Measurements from ENCODE around the gene PPFIA4.

The PPFIA4 gene

DNA sequence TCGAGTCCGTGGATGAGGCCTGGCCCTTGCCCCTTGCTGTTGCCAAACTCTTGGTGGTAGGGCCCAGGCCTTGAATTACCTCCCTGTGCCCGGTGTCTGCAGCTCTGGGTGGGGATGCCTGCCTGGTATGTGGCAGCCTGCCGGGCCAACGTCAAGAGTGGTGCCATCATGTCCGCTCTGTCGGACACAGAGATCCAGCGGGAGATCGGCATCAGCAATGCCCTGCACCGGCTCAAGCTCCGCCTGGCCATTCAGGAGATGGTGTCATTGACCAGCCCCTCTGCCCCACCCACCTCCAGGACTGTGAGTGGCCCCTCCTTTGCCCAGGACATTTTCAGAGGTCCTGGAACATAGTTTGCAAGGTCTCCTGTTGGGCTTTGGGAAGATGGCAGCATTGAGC, 33.8 kb downstream of the PPFIA4 start:
- no peak for DNase-seq

GRCh38 chr1:203063287-203063686, 37.0 kb downstream of the PPFIA4 start:
- no peak for DNase-seq

GRCh38 chr1:203065191-203065590, 38.9 kb downstream of the PPFIA4 start:
- DNase-seq = no peak

DNA sequence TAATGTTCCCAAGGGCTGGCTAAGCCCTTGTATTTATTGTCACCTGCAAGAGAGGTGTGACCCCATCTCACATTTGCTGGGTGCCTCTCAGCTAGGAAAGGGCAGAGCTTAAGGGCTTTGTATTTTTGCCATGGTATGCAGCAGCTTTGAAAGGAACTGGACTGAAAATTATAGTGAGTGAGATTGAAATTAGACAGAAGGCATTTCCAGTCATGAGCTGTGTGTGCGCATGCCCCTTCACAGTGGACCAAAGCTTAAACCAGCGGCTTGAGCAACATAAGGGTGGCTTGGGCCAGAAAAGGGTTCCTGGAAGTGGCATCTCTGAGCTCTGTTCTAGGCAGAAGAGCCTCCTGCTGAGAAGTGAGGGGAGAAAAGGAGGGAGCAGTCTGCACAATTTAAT, 39.7 kb downstream of the PPFIA4 start:
- no peak for DNase-seq

- no peak for DNase-seq
Measured at GRCh38 chr1:203066965-203067364, 40.7 kb downstream of the PPFIA4 start.

GRCh38 chr1:203069030-203069747, 42.9 kb downstream of the PPFIA4 start:
- no peak for DNase-seq

DNA sequence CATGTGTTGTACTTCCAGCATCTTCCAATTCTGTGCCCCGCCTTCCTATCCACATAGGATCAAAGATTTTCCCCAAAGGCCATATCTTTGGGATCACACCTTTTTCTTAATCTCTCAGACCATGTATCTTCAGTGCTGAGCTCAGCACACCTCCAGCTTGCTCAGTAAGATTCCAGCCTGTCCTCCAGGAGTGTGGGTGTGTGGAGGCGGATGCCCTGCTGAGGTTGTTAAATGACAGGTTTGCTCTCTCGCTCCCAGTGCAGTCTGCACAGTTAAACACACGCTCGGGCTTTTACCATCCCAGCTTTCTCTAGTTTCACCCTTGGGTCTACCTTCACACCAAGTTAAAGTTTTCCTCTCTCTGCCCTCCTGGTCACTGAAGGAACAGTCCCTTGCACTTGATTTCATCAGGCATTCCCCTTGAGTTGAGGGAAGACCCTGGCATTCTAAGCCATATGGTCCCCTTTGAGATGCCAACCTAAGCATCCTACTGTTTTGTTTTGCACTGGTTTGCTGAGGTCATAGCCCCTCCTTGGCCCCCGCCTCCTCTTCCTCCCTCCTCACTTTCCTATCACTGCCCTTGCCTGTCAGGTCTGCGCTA, 45.8 kb downstream of the PPFIA4 start:
- no peak for DNase-seq

DNA sequence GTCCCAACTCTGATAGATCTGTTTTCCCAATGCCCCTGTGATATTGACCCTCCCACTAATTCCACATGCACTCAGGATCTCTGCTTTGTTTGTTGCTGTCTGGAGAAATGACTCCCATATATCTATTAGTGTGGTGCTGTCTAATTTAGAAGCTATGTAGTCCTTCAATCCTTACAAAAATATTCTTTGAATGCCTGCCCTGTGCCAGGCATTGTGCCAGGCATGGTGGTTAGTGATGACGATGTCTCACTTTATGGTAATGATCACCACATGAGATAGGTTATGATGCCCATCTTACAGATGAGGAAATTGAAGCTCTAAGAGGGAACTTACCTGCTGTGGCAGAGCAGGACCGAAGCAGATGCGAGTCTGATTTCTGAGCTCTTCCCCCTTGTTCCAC, 46.6 kb downstream of the PPFIA4 start:
- DNase-seq = no peak

GRCh38 chr1:203073469-203073868, 47.2 kb downstream of the PPFIA4 start:
- no peak for DNase-seq

DNA sequence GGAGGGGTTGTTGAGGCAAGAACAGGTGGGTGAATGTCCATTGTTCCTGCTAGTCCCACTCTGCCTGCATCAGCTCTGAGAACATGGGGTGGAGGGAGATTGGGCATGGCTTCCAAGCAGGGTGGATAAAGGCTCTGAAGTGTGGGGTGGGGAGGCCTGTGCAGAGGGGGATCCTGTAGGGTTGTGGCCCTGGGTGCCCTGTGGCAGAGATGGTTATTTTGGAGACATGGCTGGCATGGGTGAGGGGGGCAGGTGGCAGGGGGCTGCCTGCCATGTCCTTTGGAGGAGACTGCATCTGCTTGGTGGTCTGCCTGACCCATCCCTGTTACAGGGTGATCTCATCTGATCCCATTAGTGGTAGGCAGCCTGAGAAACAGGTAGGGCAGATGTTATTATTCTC, 48.3 kb downstream of the PPFIA4 start:
- no peak for DNase-seq

DNA sequence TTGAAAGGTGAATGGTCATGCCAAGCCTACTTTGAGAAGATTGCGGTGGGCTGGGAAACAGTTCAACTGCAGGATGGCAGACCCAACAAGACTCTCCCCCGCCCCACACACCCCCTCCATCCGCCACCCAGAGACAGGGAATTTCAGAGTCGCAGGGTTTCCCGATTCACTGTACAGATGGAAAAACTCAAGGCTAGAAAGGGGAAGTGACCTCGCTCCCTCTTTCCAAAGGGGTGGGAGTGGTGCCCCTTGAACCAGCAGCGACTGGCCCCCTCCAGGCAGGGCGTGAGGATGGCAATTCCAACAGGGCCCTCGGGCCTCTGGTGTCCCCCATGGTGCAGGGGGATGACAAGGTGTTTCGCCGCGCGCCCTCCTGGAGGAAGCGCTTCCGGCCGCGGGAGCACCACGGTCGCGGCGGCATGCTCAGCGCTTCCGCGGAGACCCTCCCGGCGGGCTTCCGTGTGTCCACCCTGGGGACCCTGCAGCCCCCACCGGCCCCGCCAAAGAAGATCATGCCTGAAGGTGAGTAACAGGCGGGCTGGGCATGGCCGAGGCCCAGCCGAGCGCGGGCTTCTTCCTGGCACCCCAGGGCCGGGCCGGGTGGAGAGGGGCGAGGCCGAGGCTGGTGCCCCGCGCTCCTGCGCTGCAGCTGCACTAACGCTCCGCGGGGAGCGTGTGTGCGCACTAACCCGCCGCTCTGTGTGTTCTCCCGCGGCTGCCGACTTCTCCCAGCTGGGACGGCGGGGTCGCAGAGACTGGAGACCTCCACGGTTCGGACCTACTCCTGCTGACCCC, 49.1 kb downstream of the PPFIA4 start:
- no peak for DNase-seq

GRCh38 chr1:203076031-203076511, 49.8 kb downstream of the PPFIA4 start:
- no peak for DNase-seq

DNA sequence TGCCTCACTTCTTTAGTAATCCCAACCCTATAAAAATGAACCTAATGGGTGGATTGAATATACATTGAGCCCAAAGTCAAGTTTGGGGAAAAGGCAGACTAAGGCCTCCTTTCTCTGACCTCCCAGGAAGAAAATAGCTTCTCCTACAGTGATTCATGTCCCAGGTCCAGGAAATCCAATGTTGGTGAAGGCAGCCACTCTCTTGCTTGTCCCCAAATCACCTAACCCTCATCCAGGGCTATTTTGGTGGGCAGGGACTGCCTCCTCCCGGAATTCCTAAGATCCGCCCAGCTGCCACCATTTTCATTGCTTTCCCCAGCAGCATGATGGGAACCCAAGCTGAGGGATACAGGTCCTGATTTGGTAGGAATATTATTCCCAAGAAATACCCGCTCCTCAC, 51.1 kb downstream of the PPFIA4 start:
- DNase-seq = no peak

GRCh38 chr1:203077956-203078355, 51.7 kb downstream of the PPFIA4 start:
- DNase-seq = no peak

GRCh38 chr1:203078478-203078877, 52.2 kb downstream of the PPFIA4 start:
- no peak for DNase-seq

- DNase-seq = no peak
Measured at GRCh38 chr1:203080456-203080855, 54.2 kb downstream of the PPFIA4 start.

DNA sequence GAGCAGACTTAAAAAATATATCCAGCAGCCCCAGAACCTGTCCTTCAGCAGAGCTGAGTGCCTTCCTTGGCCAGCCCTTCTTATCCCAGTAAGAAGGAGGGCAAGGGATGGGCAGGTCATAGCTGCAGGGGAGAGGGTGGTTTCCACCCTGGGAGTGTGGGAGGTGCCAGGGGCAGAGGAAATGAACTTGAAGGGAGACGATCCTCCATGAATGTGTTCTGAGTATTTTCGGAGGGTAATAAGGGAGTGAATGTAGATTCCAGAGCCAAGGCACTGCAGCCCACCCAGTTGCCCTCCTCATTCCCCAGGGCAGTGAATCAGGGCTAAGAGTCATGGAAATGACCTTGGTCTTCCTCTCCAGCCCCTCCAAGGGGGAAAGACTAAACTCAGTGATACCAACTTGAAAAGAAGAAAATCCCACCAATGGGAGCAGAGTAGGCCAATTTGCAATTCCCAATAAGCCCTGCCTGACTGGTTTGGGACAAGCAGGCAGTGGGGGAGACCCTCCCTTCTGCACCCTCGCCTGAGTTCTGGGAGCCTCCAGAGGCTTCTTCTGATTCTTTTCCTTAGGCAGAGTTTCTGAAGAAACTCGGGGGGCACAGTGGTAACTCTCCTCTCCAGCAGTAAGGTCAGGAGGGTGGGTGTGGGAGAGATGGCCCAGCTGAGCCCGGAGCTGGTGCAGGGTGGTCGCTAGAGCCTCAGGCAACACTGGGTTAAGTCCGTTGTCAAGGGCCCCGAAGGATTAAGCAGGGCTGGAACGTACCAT, 55.4 kb downstream of the PPFIA4 start:
- DNase-seq = no peak

DNA sequence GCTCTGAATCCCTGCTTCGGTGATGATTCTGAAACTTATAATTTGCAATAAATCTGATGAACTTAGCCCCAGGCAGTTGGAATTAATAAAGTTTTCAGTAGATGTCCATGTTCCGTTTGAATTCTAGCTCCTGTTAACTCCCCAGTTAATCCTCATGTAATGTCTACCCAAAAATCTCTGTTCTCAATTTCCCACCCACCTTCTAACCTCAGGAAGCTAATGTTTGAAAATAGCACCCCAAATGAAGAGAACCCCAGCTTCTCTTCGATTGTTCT, 55.9 kb downstream of the PPFIA4 start:
- no peak for DNase-seq

- no peak for DNase-seq
Measured at GRCh38 chr1:203082571-203083462, 56.5 kb downstream of the PPFIA4 start.

GRCh38 chr1:203083463-203083921, 57.2 kb downstream of the PPFIA4 start:
- no peak for DNase-seq

- no peak for DNase-seq
Measured at GRCh38 chr1:203084588-203085527, 58.6 kb downstream of the PPFIA4 start.
